Epithelial cell of esophagus (primary cell): Measurements from ENCODE around the gene ARPC5L.
A peak's percentile ranks its signal among the peaks of the same experiment; 100 is the strongest.

Experiments used
- DNase-seq: peaks from one replicate; pipeline ENCODE4 v3.0.0; 2010; ENCODE audit warnings: low read depth
- H3K4me3 ChIP-seq: 2 replicates; pipeline ENCODE4 v1.5.1; 2011; ENCODE audit warnings: mild to moderate bottlenecking, low read length, control low read depth
- CTCF ChIP-seq: IDR thresholded peaks from 2 replicates; pipeline ENCODE4 v1.5.1; 2011; ENCODE audit warnings: low read depth, mild to moderate bottlenecking, low read length, control low read depth, inconsistent platforms; ENCODE audit not compliant: insufficient read depth; ENCODE audit errors: missing control alignments

The ARPC5L gene

GRCh38 chr9:124861342-124862229, at the start of gene ARPC5L, which contains the start of gene RPL35:
ARPC5L (plus strand) TSS chr9:124862130; CDS start chr9:124869291, 7,161 bp downstream.
RPL35 (minus strand) TSS chr9:124861957; CDS start chr9:124861912, 45 bp downstream.
- TF ChIP-seq CTCF = peak; percentile 25
- H3K4me3 ChIP-seq = peak within 1 kb of the TSS; percentile 97
- DNase-seq = peak; percentile 96

GRCh38 chr9:124812441-124812876, 49.5 kb upstream of the ARPC5L start:
- no peak overlapping the region for H3K4me3 ChIP-seq
- no peak for TF ChIP-seq CTCF
- DNase-seq = peak; percentile 90

GRCh38 chr9:124813041-124813440, 48.9 kb upstream of the ARPC5L start:
- H3K4me3 ChIP-seq = no peak overlapping the region
- no peak for DNase-seq
- TF ChIP-seq CTCF = no peak

- no peak for TF ChIP-seq CTCF
- no peak overlapping the region for H3K4me3 ChIP-seq
- no peak for DNase-seq
These were observed 48.3 kb upstream of the ARPC5L start for GRCh38 chr9:124813501-124814163.

- no peak overlapping the region for H3K4me3 ChIP-seq
- DNase-seq = peak; percentile 69
- no peak for TF ChIP-seq CTCF
These were observed 47.8 kb upstream of the ARPC5L start for GRCh38 chr9:124814164-124814535.

GRCh38 chr9:124815601-124816000, 46.3 kb upstream of the ARPC5L start:
- DNase-seq = no peak
- H3K4me3 ChIP-seq = no peak overlapping the region
- TF ChIP-seq CTCF = no peak
